BJ (cell line): ENCODE results near the gene CLOCK. TPM values are rescaled to one million over a fixed set of nuclear protein-coding genes. Genes with fewer than 3 reads are reported as not detected.

ENCODE experiments used
- CTCF ChIA-PET: fragments of 350-600 bp; formaldehyde crosslinking; extraction: SDS; loops from one replicate; lab custom pipeline; 2021; ENCODE audit warnings: antibody characterized with exemption, inconsistent platforms; lab: Yijun Ruan, JAX
- POLR2A ChIA-PET: fragments of 300-600 bp; sonication (Branson Sonifier 250); formaldehyde crosslinking; extraction: SDS; loops from one replicate; lab custom pipeline; 2021; ENCODE audit warnings: antibody characterized with exemption; lab: Charles Lee
- DNase-seq: peaks from one replicate; pipeline ENCODE4 v3.0.0-alpha.2; 2011; ENCODE audit warnings: low read depth
- H3K27me3 ChIP-seq: 2 replicates; pipeline ENCODE4 v1.6.0; 2011; ENCODE audit warnings: low read length; ENCODE audit not compliant: control insufficient read depth, insufficient read depth
- H3K36me3 ChIP-seq: 2 replicates; pipeline ENCODE4 v1.5.1; 2011; ENCODE audit warnings: low read length; ENCODE audit not compliant: control insufficient read depth, insufficient read depth
- H3K4me3 ChIP-seq: 2 replicates; pipeline ENCODE4 v1.5.1; 2011; ENCODE audit warnings: low read depth, mild to moderate bottlenecking, control low read depth, low read length
- CTCF ChIP-seq: IDR thresholded peaks from 2 replicates; pipeline ENCODE4 v1.5.1; 2011; ENCODE audit warnings: low read depth, mild to moderate bottlenecking, control low read depth, inconsistent platforms, low read length, moderate library complexity; ENCODE audit not compliant: insufficient read depth
- polyA plus RNA-seq: library from polyadenylated mRNA; depleted of rRNA; stranded (reverse); fragments of >200 nt; gene quantifications from 2 replicates; pipeline ENCODE4 v1.2.3, GENCODE V29; 2011

CLOCK gene
- polyA plus RNA-seq, 1 experiment: 14.5 TPM

DNA sequence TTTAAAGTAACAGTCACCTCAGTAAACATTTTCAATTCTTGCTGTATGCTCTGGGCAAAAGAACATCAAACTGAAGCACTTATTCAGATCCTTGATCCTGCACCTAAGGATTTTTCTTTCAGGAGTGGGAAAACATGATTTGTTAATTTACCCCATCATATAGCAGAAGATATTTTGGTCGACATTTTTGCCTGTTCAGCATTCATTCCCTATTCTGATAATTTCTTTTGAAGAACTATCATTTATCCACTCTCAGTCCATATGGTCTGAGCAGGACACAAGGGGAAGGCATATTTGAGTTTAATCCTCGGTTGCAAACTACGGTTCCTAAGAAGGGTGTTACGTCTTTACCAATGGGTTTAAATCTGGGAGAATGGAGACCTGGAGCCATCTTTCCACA lies 1.2 kb upstream of the CLOCK start:
- Histone ChIP-seq H3K4me3 (no peak overlapping the region), H3K27me3 (no peaks in the 10 kb centered on the region), H3K36me3 (no peaks in the 10 kb centered on the region)
- POLR2A ChIA-PET: no interaction called here
- no peak for TF ChIP-seq CTCF
- CTCF ChIA-PET: no interaction called here
- DNase-seq: no peak

GRCh38 chr4:55547466-55547770 lies 709 bp upstream of the CLOCK start:
- POLR2A ChIA-PET: interaction anchor here (0.6 kb wide), 1 partner anchor 11 kb away, joined by 3 read pairs; no protein-coding TSS in a partner anchor
- DNase-seq: no peak
- Histone ChIP-seq H3K36me3 (no peaks in the 10 kb centered on the region), H3K4me3 (peak overlapping the region; percentile 56), H3K27me3 (no peaks in the 10 kb centered on the region)
- CTCF ChIA-PET: interaction anchor here (0.5 kb wide), 1 partner anchor 137 kb away, joined by 3 read pairs; no protein-coding TSS in a partner anchor
- TF ChIP-seq CTCF: no peak

DNA sequence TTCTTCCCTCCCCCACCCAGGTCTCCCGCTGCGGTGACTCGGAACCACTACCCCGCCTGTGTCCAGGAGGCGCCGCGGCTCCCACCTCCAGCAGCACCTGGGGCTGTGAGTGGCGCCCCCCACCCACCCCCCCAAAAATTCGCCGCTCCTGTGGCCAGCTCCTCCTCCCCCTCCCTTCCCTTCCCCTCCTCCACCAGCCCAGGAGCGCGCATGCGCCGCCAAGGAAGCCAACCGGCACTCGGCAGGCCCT lies 278 bp downstream of the CLOCK start:
- Histone ChIP-seq H3K36me3 (no peaks in the 10 kb centered on the region), H3K4me3 (peak overlapping the region; percentile 56), H3K27me3 (no peaks in the 10 kb centered on the region)
- CTCF ChIA-PET: interaction anchor here (0.9 to 1.6 kb wide), 6 partner anchors 8 to 575 kb away, joined by 3 to 14 read pairs (median 4); partner anchors contain the start of gene SRD5A3
- no peak for TF ChIP-seq CTCF
- no peak for DNase-seq
- POLR2A ChIA-PET: interaction anchor here (0.6 to 1.0 kb wide), 2 partner anchors 21 to 109 kb away, joined by 3 to 4 read pairs; no protein-coding TSS in a partner anchor

- H3K4me3 ChIP-seq: peak overlapping the region; percentile 56
- H3K27me3 ChIP-seq: no peaks in the 10 kb centered on the region
- POLR2A ChIA-PET: interaction anchor here (0.6 to 1.1 kb wide), 3 partner anchors 21 to 200 kb away, joined by 3 to 4 read pairs (median 3); partner anchors contain the start of gene SRD5A3
- CTCF ChIA-PET: interaction anchor here (0.6 to 1.6 kb wide), 8 partner anchors 8 to 574 kb away, joined by 3 to 14 read pairs (median 3); partner anchors contain the start of gene SRD5A3
- no peak for TF ChIP-seq CTCF
- no peaks in the 10 kb centered on the region for H3K36me3 ChIP-seq
- no peak for DNase-seq
Measured at GRCh38 chr4:55545641-55546505, 836 bp downstream of the CLOCK start.

DNA sequence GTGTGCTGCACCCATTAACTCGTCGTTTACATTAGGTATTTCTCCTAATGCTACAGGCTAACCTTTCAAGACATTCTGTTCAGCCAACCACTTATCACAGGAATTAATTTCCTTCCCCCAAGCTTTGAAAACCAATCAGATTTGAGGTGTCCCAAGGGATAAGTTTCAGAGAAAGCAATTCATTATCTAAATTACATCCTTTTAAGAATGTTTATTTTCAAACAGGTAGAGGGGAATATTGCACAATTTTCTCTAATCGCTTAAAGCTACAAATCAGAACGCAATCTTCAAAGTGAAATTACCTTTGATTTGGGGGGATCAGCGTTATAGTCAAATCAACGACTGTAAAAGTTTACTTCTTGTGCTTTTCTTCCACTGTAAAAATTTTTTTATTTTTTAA lies 1.6 kb downstream of the CLOCK start:
- no peak for DNase-seq
- ChIA-PET POLR2A (interaction anchor here (0.7 to 1.1 kb wide), 2 partner anchors 92 to 199 kb away, joined by 3 to 9 read pairs; partner anchors contain the start of gene SRD5A3), CTCF (interaction anchor here (0.6 to 1.6 kb wide), 6 partner anchors 40 to 199 kb away, joined by 3 to 14 read pairs (median 4); partner anchors contain the start of gene SRD5A3)
- Histone ChIP-seq H3K36me3 (no peaks in the 10 kb centered on the region), H3K27me3 (no peaks in the 10 kb centered on the region), H3K4me3 (peak overlapping the region; percentile 56)
- no peak for TF ChIP-seq CTCF
